Loucy (cell line): ENCODE measurements around the gene MCF2L.

ENCODE experiments used
- H2AFZ ChIP-seq: fragments of 200-600 bp; sonication (generic); 2 replicates; pipeline ENCODE4 v1.6.0; 2016; ENCODE audit warnings: antibody characterized with exemption, mild to moderate bottlenecking, low read length, moderate library complexity
- H3F3A ChIP-seq: fragments of 200-600 bp; 2 replicates; pipeline ENCODE4 v1.6.0; 2016; ENCODE audit warnings: antibody characterized with exemption, low read depth, mild to moderate bottlenecking
- H3K27me3 ChIP-seq: fragments of 200-600 bp; sonication (generic); 2 replicates; pipeline ENCODE4 v1.6.1; 2014; ENCODE audit warnings: low read length, mild to moderate bottlenecking; ENCODE audit not compliant: insufficient read depth, poor library complexity, severe bottlenecking
- H3K36me3 ChIP-seq: fragments of 200-600 bp; sonication (generic); 2 replicates; pipeline ENCODE4 v1.6.1; 2016; ENCODE audit warnings: low read length; ENCODE audit not compliant: insufficient read depth
- H3K4me1 ChIP-seq: fragments of 200-600 bp; sonication (generic); 2 replicates; pipeline ENCODE4 v1.5.1; 2014; ENCODE audit warnings: low read length, mild to moderate bottlenecking; ENCODE audit not compliant: insufficient read depth, poor library complexity, severe bottlenecking
- H3K4me2 ChIP-seq: fragments of 200-600 bp; sonication (generic); 2 replicates; pipeline ENCODE4 v1.6.0; 2014; ENCODE audit warnings: antibody characterized with exemption, low read length, low read depth, mild to moderate bottlenecking; ENCODE audit not compliant: poor library complexity, severe bottlenecking
- H3K4me3 ChIP-seq: fragments of 200-600 bp; sonication (generic); 2 replicates; pipeline ENCODE4 v1.5.1; 2014; ENCODE audit warnings: low read length, mild to moderate bottlenecking, mixed read lengths; ENCODE audit not compliant: poor library complexity, severe bottlenecking
- H3K79me2 ChIP-seq: fragments of 200-600 bp; sonication (generic); 2 replicates; pipeline ENCODE4 v1.6.1; 2014; ENCODE audit warnings: low read length; ENCODE audit not compliant: insufficient read depth
- H3K9ac ChIP-seq: fragments of 200-600 bp; sonication (generic); 2 replicates; pipeline ENCODE4 v1.6.0; 2014; ENCODE audit warnings: mild to moderate bottlenecking, low read depth, low read length, moderate library complexity; ENCODE audit not compliant: poor library complexity, severe bottlenecking
- H3K9me2 ChIP-seq: fragments of 200-600 bp; sonication (generic); replicated peaks from 2 replicates; pipeline ENCODE4 v1.6.1; 2016; ENCODE audit warnings: low read depth, low read length, mixed read lengths
- H3K9me3 ChIP-seq: fragments of 200-600 bp; sonication (generic); 2 replicates; pipeline ENCODE4 v1.6.1; 2014; ENCODE audit warnings: mild to moderate bottlenecking, antibody characterized with exemption, low read length, low read depth; ENCODE audit not compliant: insufficient read depth
- H4K20me1 ChIP-seq: fragments of 200-600 bp; sonication (generic); 2 replicates; pipeline ENCODE4 v1.6.0; 2014; ENCODE audit warnings: antibody characterized with exemption, low read length, mild to moderate bottlenecking; ENCODE audit not compliant: insufficient read depth, poor library complexity, severe bottlenecking
- CTCF ChIP-seq: fragments of 200-600 bp; sonication (generic); conservative IDR thresholded peaks from 2 replicates; pipeline ENCODE4 v1.5.1; 2014; ENCODE audit warnings: mild to moderate bottlenecking, antibody characterized with exemption, low read length
- EZH2phosphoT487 ChIP-seq: fragments of 200-600 bp; IDR thresholded peaks from 2 replicates; pipeline ENCODE4 v1.6.1; 2018; ENCODE audit warnings: antibody characterized with exemption, mild to moderate bottlenecking, moderate library complexity, borderline replicate concordance

MCF2L gene

DNA sequence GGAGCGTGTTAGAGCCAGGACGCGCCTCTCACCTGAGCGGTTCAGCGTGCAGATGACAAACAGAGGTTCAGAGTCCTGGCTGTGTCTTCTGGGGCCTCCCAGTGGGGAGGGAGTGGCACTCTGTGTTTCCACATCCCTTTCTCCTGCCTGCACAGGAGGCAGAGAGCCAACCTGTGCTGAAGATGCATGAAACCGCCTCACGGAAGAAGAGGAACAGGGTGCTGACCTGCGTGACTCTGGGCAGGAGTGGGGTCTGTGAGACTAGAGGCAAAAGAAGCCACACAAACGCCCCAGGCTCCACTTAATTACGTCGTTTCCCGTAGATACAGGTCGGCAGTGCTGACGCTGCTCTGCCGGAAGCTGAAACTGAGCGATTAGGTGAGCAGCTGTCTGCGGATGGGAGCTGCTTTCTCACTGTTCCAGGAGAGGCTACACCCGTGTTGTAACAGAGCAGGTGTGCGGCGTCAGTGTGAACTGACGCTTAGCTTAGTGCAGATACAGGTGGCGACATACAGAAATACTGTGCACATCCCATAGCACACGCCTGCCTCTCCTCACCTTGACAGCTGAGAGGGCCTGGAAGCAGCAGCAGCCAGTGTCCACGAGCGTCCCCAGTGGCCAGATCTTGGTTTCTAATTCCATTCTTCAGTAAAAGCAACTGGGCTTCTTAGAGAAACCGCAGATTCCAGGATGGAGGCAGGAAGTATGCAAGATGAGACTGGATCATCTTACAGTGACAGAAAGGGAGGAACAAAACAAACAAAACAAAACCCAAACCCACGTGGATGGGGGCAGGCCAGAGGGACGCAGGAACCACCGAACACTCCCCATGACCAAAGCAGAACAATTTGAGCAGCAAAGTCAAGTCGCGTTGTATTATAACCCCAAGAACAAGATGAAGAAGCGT, 37.7 kb upstream of the MCF2L start:
- H3F3A ChIP-seq: no peaks in the 10 kb centered on the region
- no peak for TF ChIP-seq CTCF
- TF ChIP-seq EZH2phosphoT487: no peak
- H3K4me3 ChIP-seq: no peak overlapping the region
- H3K9me3 ChIP-seq: no peaks in the 10 kb centered on the region
- H3K9ac ChIP-seq: no peak overlapping the region
- H3K36me3 ChIP-seq: no peaks in the 10 kb centered on the region
- no peaks in the 10 kb centered on the region for H3K9me2 ChIP-seq
- no peaks in the 10 kb centered on the region for H3K27me3 ChIP-seq
- no peaks in the 10 kb centered on the region for H3K79me2 ChIP-seq
- no peak overlapping the region for H2AFZ ChIP-seq
- no peak overlapping the region for H3K4me2 ChIP-seq
- H3K4me1 ChIP-seq: no peaks in the 10 kb centered on the region
- no peaks in the 10 kb centered on the region for H4K20me1 ChIP-seq

DNA sequence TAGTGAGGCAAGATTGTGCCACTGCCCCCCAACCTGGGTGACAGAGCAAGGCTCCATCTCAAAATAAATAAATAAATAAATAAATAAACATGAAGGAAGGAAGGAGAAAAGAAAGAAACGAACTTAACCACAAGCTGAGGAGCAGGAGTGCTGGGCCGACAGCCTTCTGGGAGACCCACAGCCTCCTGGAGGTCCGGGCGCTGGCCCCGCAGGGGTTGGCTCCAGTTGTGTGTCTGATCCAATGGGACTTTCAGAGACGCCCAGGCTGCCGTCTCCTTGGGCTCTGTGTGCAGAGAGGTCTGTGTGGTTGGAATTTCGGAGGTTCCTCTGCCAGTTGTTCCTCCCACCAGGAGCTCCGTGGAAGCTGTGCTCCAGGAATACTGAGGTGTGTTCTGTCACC, 36.0 kb upstream of the MCF2L start:
- H3K27me3 ChIP-seq: no peaks in the 10 kb centered on the region
- no peak overlapping the region for H3K9ac ChIP-seq
- no peak overlapping the region for H3K4me2 ChIP-seq
- no peak overlapping the region for H2AFZ ChIP-seq
- no peaks in the 10 kb centered on the region for H3K79me2 ChIP-seq
- no peaks in the 10 kb centered on the region for H3K36me3 ChIP-seq
- TF ChIP-seq CTCF (no peak), EZH2phosphoT487 (no peak)
- H4K20me1 ChIP-seq: no peaks in the 10 kb centered on the region
- H3K4me1 ChIP-seq: no peaks in the 10 kb centered on the region
- H3K9me3 ChIP-seq: no peaks in the 10 kb centered on the region
- no peaks in the 10 kb centered on the region for H3K9me2 ChIP-seq
- no peaks in the 10 kb centered on the region for H3F3A ChIP-seq
- H3K4me3 ChIP-seq: no peak overlapping the region

DNA sequence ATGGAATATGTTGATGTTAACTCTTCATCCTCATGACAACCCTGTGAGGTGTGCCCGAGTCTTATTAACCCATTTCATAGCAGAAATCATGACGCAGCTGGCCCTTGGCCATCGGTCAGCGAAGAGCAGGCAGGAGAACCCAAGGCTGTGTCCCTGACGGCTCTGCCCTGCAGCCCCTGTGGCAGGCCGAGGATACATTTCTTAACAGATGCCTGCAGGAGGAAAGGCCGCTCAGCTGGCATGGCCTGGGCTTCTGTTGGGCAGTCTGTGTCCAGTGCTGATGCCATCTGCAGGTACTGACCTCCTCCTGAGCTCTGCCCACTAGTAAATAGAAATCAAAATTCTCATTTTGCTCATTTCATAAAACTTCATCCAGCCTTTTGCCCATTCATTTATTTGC, 35.4 kb upstream of the MCF2L start:
- TF ChIP-seq EZH2phosphoT487 (no peak), CTCF (no peak)
- Histone ChIP-seq H3K79me2 (no peaks in the 10 kb centered on the region), H3K9ac (no peak overlapping the region), H3K9me2 (no peaks in the 10 kb centered on the region), H3K4me3 (no peak overlapping the region), H2AFZ (no peak overlapping the region), H3K36me3 (no peaks in the 10 kb centered on the region), H3K4me2 (no peak overlapping the region), H3K4me1 (no peaks in the 10 kb centered on the region), H3K9me3 (no peaks in the 10 kb centered on the region), H3F3A (no peaks in the 10 kb centered on the region), H3K27me3 (no peaks in the 10 kb centered on the region), H4K20me1 (no peaks in the 10 kb centered on the region)
